Activated T-helper 1 cell treated with anti-CD3 and anti-CD28 coated beads, Interleukin-12 subunit alpha, Interleukin-12 subunit beta, Interleukin-2, Interleukin-4 antibody, amounts not matched to agents 30 ng/mL and 10 ng/mL and 1 ng/mL, durations not matched to agents 14 hours and 24 hours and 36 hours (primary cell): Measurements from ENCODE around the gene SPEF1. TPM values are rescaled to one million over a fixed set of nuclear protein-coding genes. Genes with fewer than 3 reads are reported as not detected.
A peak's percentile ranks its signal among the peaks of the same experiment; 100 is the strongest.

Experiments used
- DNase-seq: peaks from one replicate; pipeline ENCODE4 v3.0.0; 2021; ENCODE audit warnings: low spot score
- H3K27ac Mint-ChIP-seq: one replicate; pipeline ENCODE4 v1.8.0; 2021; ENCODE audit warnings: mild to moderate bottlenecking, mixed read lengths
- H3K27me3 Mint-ChIP-seq: one replicate; pipeline ENCODE4 v1.8.0; 2022; ENCODE audit warnings: mild to moderate bottlenecking, moderate library complexity, mixed read lengths; ENCODE audit not compliant: insufficient read depth
- H3K36me3 Mint-ChIP-seq: one replicate; pipeline ENCODE4 v1.8.0; 2021; ENCODE audit warnings: low read depth, mixed read lengths
- H3K4me1 Mint-ChIP-seq: one replicate; pipeline ENCODE4 v1.8.0; 2021; ENCODE audit warnings: low read depth, mixed read lengths
- H3K4me3 Mint-ChIP-seq: one replicate; pipeline ENCODE4 v1.8.0; 2021; ENCODE audit warnings: mild to moderate bottlenecking, moderate library complexity, mixed read lengths
- H3K9me3 Mint-ChIP-seq: one replicate; pipeline ENCODE4 v1.8.0; 2021; ENCODE audit warnings: mixed read lengths
- intact Hi-C: fragments of 100-400 bp; cut with micrococcal nuclease; formaldehyde crosslinking; loops from one replicate; pipeline ENCODE4 v1.15.1; 2024
- total RNA-seq: library from RNA; stranded (reverse); gene quantifications from 2 replicates; pipeline ENCODE4 v1.2.3, GENCODE V29; 2022

The SPEF1 gene
- total RNA-seq, 1 donor from 2014 or later: not detected

DNA sequence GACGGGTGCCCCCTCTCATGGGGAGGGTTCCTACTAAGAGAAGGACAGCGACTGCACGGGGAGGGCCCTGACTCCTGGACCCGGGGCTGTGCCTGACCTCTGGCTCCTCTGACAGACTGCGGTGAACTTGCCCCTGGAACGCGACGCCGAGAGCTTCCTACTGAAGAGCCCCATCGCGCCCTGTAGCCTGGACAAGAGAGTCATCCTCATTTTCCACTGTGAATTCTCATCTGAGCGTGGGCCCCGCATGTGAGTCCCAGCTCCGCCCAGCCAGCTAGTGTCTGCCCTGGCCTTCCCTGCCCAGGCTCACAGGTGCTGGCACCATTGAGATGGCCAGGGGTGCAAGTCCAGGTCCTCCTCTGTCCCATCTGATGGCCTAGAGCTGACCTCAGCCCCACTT lies 22.0 kb upstream of the SPEF1 start:
- intact Hi-C loops: no loop called here
- Mint-ChIP-seq H3K36me3 (peaks cover 63% of the 10 kb centered on the region), H3K4me3 (no peak overlapping the region), H3K9me3 (no peaks in the 10 kb centered on the region), H3K27ac (no peak overlapping the region), H3K27me3 (no peaks in the 10 kb centered on the region), H3K4me1 (peaks cover 61% of the 10 kb centered on the region)
- DNase-seq: no peak

DNA sequence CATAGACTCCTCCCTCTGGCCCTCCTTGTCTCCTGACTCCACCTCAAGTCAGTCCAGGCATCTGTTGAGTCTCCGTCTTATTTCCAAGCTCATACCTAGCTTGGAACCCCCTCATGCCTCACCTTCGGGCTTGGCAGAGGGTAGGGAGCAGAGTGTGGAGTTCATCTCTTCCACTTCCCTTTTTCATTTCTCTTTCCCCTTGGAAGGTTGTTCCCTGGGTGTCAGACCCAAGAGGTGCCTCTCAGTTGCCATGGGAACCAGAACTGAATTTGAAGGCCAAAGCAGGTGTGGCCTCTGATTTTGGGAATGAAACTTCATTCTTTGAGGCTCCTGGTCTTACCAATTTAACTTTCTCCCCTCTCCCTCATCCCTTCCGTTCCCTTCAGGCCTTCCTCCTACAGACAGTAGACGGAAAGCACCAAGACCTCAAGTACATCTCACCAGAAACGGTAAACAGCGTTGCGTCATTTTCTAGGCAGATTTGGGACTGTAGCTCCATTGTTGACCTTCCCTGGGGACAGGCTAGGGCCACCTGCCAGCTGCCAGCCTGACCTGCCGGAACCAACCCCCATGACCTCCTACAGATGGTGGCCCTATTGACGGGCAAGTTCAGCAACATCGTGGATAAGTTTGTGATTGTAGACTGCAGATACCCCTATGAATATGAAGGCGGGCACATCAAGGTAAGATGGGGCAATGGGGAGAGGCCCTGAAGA lies 21.4 kb upstream of the SPEF1 start:
- H3K4me1 Mint-ChIP-seq: peaks cover 67% of the 10 kb centered on the region
- no peaks in the 10 kb centered on the region for H3K9me3 Mint-ChIP-seq
- H3K36me3 Mint-ChIP-seq: peaks cover 65% of the 10 kb centered on the region
- no peak overlapping the region for H3K4me3 Mint-ChIP-seq
- no peak for DNase-seq
- no peaks in the 10 kb centered on the region for H3K27me3 Mint-ChIP-seq
- peak overlapping the region; percentile 46 for H3K27ac Mint-ChIP-seq
- intact Hi-C loops: no loop called here

DNA sequence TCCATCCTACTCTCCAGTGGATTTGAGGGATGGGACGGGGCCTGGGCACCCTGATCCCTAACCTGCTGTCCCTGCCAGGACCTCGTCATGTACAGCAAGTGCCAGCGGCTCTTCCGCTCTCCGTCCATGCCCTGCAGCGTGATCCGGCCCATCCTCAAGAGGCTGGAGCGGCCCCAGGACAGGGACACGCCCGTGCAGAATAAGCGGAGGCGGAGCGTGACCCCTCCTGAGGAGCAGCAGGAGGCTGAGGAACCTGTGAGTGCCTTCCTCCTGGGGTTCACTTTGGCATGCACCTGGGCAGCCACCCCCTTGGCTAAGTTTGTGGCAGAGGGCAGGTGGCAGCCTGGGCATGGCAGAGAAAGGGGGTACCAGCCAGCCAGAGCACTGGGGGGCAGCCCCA lies 20.6 kb upstream of the SPEF1 start:
- Mint-ChIP-seq H3K36me3 (peaks cover 62% of the 10 kb centered on the region), H3K4me3 (no peak overlapping the region), H3K27me3 (no peaks in the 10 kb centered on the region), H3K4me1 (peaks cover 69% of the 10 kb centered on the region), H3K27ac (peak overlapping the region; percentile 10), H3K9me3 (no peaks in the 10 kb centered on the region)
- intact Hi-C loops: no loop called here
- DNase-seq: no peak

- no peaks in the 10 kb centered on the region for H3K9me3 Mint-ChIP-seq
These were observed 20.1 kb upstream of the SPEF1 start for GRCh38 chr20:3801299-3801698.

DNA sequence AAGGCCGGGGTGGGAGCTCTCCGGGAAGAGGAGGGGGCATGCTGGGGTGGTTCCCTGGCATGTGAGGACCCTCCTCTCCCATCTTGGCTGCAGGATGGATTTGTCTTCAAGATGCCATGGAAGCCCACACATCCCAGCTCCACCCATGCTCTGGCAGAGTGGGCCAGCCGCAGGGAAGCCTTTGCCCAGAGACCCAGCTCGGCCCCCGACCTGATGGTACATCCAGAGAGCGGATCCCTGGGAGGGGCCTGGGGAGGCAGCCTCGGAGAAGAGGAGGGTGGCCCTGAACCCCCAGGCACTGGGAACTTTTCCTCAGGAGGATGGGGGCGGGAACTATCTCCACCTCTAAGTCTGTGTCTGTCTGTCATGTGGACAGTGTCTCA lies 19.6 kb upstream of the SPEF1 start:
- Mint-ChIP-seq H3K9me3 (no peaks in the 10 kb centered on the region), H3K27ac (peak overlapping the region; percentile 65), H3K4me3 (no peak overlapping the region), H3K4me1 (peaks cover 67% of the 10 kb centered on the region), H3K27me3 (no peaks in the 10 kb centered on the region), H3K36me3 (peaks cover 56% of the 10 kb centered on the region)
- no peak for DNase-seq
- intact Hi-C loops: no loop called here

More at GRCh38 chr20:3801299-3801698, 20.1 kb upstream of the SPEF1 start:
- peaks cover 58% of the 10 kb centered on the region for H3K36me3 Mint-ChIP-seq
- DNase-seq: no peak
- no peaks in the 10 kb centered on the region for H3K27me3 Mint-ChIP-seq
- intact Hi-C loops: no loop called here
- peaks cover 67% of the 10 kb centered on the region for H3K4me1 Mint-ChIP-seq
- no peak overlapping the region for H3K4me3 Mint-ChIP-seq
- peak overlapping the region; percentile 65 for H3K27ac Mint-ChIP-seq

DNA sequence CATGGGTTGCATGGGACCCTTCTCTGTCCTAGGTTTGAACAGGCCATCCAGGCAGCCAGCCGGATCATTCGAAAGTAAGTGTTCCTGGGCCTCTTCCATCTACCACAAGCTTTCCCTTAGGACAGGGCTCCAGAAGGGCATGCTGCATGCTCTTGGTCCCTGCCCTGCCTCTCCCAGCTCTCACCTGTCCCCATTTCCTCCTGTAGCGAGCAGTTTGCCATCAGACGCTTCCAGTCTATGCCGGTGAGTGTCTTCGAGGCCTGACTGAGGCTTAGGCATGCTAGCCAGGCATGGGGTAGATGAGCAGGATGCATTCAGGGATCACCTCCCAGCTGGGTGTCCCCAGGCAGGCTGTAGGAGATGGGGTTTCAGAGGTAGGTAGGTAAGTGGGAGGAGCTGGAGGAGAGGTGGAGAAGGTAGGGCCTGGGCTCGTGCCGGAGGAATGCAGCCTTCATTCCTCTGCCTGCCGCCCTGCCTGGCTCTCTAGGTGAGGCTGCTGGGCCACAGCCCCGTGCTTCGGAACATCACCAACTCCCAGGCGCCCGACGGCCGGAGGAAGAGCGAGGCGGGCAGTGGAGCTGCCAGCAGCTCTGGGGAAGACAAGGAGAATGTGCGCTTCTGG lies 19.1 kb upstream of the SPEF1 start:
- intact Hi-C loops: no loop called here
- peaks cover 67% of the 10 kb centered on the region for H3K4me1 Mint-ChIP-seq
- no peak for DNase-seq
- no peaks in the 10 kb centered on the region for H3K27me3 Mint-ChIP-seq
- H3K36me3 Mint-ChIP-seq: peaks cover 51% of the 10 kb centered on the region
- no peaks in the 10 kb centered on the region for H3K9me3 Mint-ChIP-seq
- H3K4me3 Mint-ChIP-seq: peak overlapping the region; percentile 55
- H3K27ac Mint-ChIP-seq: peak overlapping the region; percentile 76

- Mint-ChIP-seq H3K4me3 (peak overlapping the region; percentile 91), H3K9me3 (no peaks in the 10 kb centered on the region), H3K27ac (peak overlapping the region; percentile 87), H3K4me1 (peaks cover 61% of the 10 kb centered on the region), H3K36me3 (peaks cover 41% of the 10 kb centered on the region), H3K27me3 (no peaks in the 10 kb centered on the region)
- no peak for DNase-seq
- intact Hi-C loops: loop anchor here (1.0 to 10.0 kb wide), 2 partner anchors 12 to 1326 kb away; partner anchors contain the start of gene CDS2
These were observed 17.6 kb upstream of the SPEF1 start for GRCh38 chr20:3798908-3799248.

DNA sequence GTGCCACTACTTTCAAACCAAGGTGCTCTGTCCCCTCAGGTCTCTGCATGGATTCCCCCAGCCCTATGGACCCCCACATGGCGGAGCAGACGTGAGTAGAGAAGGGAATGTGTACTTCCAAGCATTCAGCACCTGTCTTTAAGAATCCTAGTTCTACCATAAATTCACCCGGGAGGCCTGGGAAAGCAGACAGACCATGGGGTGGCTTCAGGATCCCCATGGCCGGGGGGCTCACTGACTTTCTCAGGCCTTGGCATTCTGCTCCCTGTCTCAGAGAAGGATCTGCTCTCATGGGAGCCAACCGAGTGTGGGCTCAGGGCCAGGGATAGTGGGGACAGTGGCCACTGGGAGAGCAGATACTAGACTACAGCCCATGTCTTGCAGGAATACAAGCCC lies 17.1 kb upstream of the SPEF1 start:
- no peaks in the 10 kb centered on the region for H3K9me3 Mint-ChIP-seq
- H3K4me1 Mint-ChIP-seq: peaks cover 56% of the 10 kb centered on the region

GRCh38 chr20:3797592-3798372 lies 16.5 kb upstream of the SPEF1 start:
- intact Hi-C loops: loop anchor here (1.0 to 10.0 kb wide), 4 partner anchors 14 to 1327 kb away; partner anchors contain the start of genes CDS2 and PANK2
- Mint-ChIP-seq H3K27ac (peak overlapping the region; percentile 87), H3K4me1 (peaks cover 53% of the 10 kb centered on the region), H3K27me3 (no peaks in the 10 kb centered on the region), H3K9me3 (no peaks in the 10 kb centered on the region), H3K4me3 (peak overlapping the region; percentile 91), H3K36me3 (peaks cover 31% of the 10 kb centered on the region)
- peak; percentile 56 for DNase-seq

More for the DNA sequence above, 17.1 kb upstream of the SPEF1 start:
- Mint-ChIP-seq H3K4me3 (peak overlapping the region; percentile 91), H3K27ac (peak overlapping the region; percentile 87), H3K36me3 (peaks cover 36% of the 10 kb centered on the region), H3K27me3 (no peaks in the 10 kb centered on the region)
- DNase-seq: no peak
- intact Hi-C loops: loop anchor here (1.0 to 10.0 kb wide), 2 partner anchors 13 to 1326 kb away; partner anchors contain the start of gene CDS2

- Mint-ChIP-seq H3K27me3 (no peaks in the 10 kb centered on the region), H3K4me3 (peak overlapping the region; percentile 91), H3K4me1 (peaks cover 47% of the 10 kb centered on the region), H3K9me3 (no peaks in the 10 kb centered on the region), H3K36me3 (peaks cover 26% of the 10 kb centered on the region), H3K27ac (peak overlapping the region; percentile 87)
- intact Hi-C loops: loop anchor here (2.0 to 10.0 kb wide), 3 partner anchors 92 to 1328 kb away; partner anchors contain the start of genes CDS2 and PANK2
- no peak for DNase-seq
These were observed 15.9 kb upstream of the SPEF1 start for GRCh38 chr20:3797226-3797545.

GRCh38 chr20:3796477-3797225 lies 15.4 kb upstream of the SPEF1 start:
- Mint-ChIP-seq H3K36me3 (peaks cover 26% of the 10 kb centered on the region), H3K4me3 (peak overlapping the region; percentile 91), H3K27me3 (no peaks in the 10 kb centered on the region), H3K4me1 (peaks cover 47% of the 10 kb centered on the region), H3K27ac (peak overlapping the region; percentile 87), H3K9me3 (no peaks in the 10 kb centered on the region)
- intact Hi-C loops: loop anchor here (1.0 to 10.0 kb wide), 5 partner anchors 29 to 1328 kb away; partner anchors contain the start of genes ADISSP, CDS2 and PANK2
- DNase-seq: no peak
